ENCODE data around the gene TMEM163.
"Not testable (repeated sequence)": the region's sequence is repeated elsewhere in the genome, so short reads cannot be mapped to it uniquely, and the experiment has no call there.

The TMEM163 gene

GRCh38 chr2:134619250-134619649 is 99.5 kb downstream of the TMEM163 start:
- no peak overlapping the region for H3K4me3 ChIP-seq (ENCODE audit: low read depth, low read length)
- DNase-seq (ENCODE audit: low read depth): no peak
- TF ChIP-seq CTCF (IDR thresholded peaks at IDR 0.05; ENCODE audit: insufficient read depth, low read depth, low read length, missing control alignments): no peak

GRCh38 chr2:134615480-134615879 is 103.3 kb downstream of the TMEM163 start:
- H3K4me3 ChIP-seq (ENCODE audit: low read depth, low read length); DNase-seq (ENCODE audit: low read depth): not testable (repeated sequence)

- DNase-seq (ENCODE audit: low read depth): no peak
- no peak for TF ChIP-seq CTCF (IDR thresholded peaks at IDR 0.05; ENCODE audit: insufficient read depth, low read depth, low read length, missing control alignments)
- no peak overlapping the region for H3K4me3 ChIP-seq (ENCODE audit: low read depth, low read length)
These were observed 107.5 kb downstream of the TMEM163 start for GRCh38 chr2:134611316-134611715.

GRCh38 chr2:134610871-134611270 is 107.9 kb downstream of the TMEM163 start:
- TF ChIP-seq CTCF (IDR thresholded peaks at IDR 0.05; ENCODE audit: insufficient read depth, low read depth, low read length, missing control alignments): no peak
- no peak for DNase-seq (ENCODE audit: low read depth)
- H3K4me3 ChIP-seq (ENCODE audit: low read depth, low read length): no peak overlapping the region

GRCh38 chr2:134609924-134610513 is 108.8 kb downstream of the TMEM163 start:
- no peak for TF ChIP-seq CTCF (IDR thresholded peaks at IDR 0.05; ENCODE audit: insufficient read depth, low read depth, low read length, missing control alignments)
- DNase-seq (ENCODE audit: low read depth): no peak
- H3K4me3 ChIP-seq (ENCODE audit: low read depth, low read length): no peak overlapping the region

GRCh38 chr2:134603966-134604365 is 114.8 kb downstream of the TMEM163 start:
- no peak for TF ChIP-seq CTCF (IDR thresholded peaks at IDR 0.05; ENCODE audit: insufficient read depth, low read depth, low read length, missing control alignments)
- no peak for DNase-seq (ENCODE audit: low read depth)
- H3K4me3 ChIP-seq (ENCODE audit: low read depth, low read length): no peak overlapping the region

- no peak for TF ChIP-seq CTCF (IDR thresholded peaks at IDR 0.05; ENCODE audit: insufficient read depth, low read depth, low read length, missing control alignments)
- H3K4me3 ChIP-seq (ENCODE audit: low read depth, low read length): no peak overlapping the region
- no peak for DNase-seq (ENCODE audit: low read depth)
These were observed 116.1 kb downstream of the TMEM163 start for GRCh38 chr2:134602666-134603065.
